Fibroblast of mammary gland (primary cell): ENCODE data around the gene ANKRD10.

Experiments
- DNase-seq: peaks from one replicate; pipeline ENCODE4 v3.0.0-alpha.2; 2010; ENCODE audit warnings: low read depth
- H3K4me3 ChIP-seq: 2 replicates; pipeline ENCODE4 v1.5.1; 2011; ENCODE audit warnings: low read depth, mild to moderate bottlenecking, low read length, moderate library complexity; ENCODE audit not compliant: control insufficient read depth
- CTCF ChIP-seq: conservative IDR thresholded peaks from 2 replicates; pipeline ENCODE4 v1.5.1; 2011; ENCODE audit warnings: low read depth, low read length, inconsistent platforms; ENCODE audit not compliant: control insufficient read depth, insufficient read depth

Gene ANKRD10

GRCh38 chr13:110883542-110883941 lies 31.3 kb downstream of the ANKRD10 start:
- H3K4me3 ChIP-seq: no peak overlapping the region
- DNase-seq: no peak
- TF ChIP-seq CTCF: no peak

- no peak overlapping the region for H3K4me3 ChIP-seq
- no peak for TF ChIP-seq CTCF
- DNase-seq: peak; percentile 50
These were observed 31.9 kb downstream of the ANKRD10 start for GRCh38 chr13:110882972-110883371.

GRCh38 chr13:110881839-110882627 lies 32.8 kb downstream of the ANKRD10 start:
- no peak for TF ChIP-seq CTCF
- no peak overlapping the region for H3K4me3 ChIP-seq
- DNase-seq: peak; percentile 30

GRCh38 chr13:110880627-110881026 lies 34.2 kb downstream of the ANKRD10 start:
- H3K4me3 ChIP-seq: no peak overlapping the region
- no peak for DNase-seq
- TF ChIP-seq CTCF: no peak

GRCh38 chr13:110879482-110879881 lies 35.4 kb downstream of the ANKRD10 start:
- no peak for DNase-seq
- H3K4me3 ChIP-seq: no peak overlapping the region
- TF ChIP-seq CTCF: no peak

- TF ChIP-seq CTCF: no peak
- DNase-seq: peak; percentile 52
- H3K4me3 ChIP-seq: no peak overlapping the region
These were observed 37.1 kb downstream of the ANKRD10 start for GRCh38 chr13:110877737-110878258.
